ENCODE measurements around the gene RUFY4. TPM values are rescaled to one million over a fixed set of nuclear protein-coding genes. Genes with fewer than 3 reads are reported as not detected.

RUFY4 gene
- total RNA-seq, 1 donor from 2014 or later: not detected

DNA sequence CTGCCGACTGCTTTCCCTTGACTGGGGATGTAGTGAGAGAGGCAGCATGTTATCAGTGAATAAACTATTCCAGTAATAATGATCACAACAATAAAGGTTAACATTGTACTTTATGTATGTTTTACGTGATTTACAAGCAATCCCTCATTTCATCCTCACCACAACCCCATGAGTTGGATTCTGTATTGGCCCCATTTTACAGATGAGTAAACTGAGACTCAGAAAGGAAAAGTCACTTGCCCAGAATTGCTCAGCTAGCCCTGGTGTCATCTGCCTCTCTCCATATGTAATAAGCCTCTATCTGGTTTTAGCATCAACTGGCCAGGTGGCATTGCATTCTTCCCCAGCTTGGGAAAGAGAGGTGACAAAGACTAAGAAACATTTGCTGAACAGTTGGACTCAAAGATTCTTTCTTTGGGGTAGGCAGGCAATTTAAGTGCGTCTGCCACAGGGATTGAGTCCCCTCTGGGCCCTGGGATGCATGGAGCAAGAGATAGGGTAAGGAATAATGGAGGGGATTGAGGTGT is 58.9 kb downstream of the RUFY4 start:
- Mint-ChIP-seq H3K9me3 (ENCODE audit: low read depth) (peaks cover under 1% of the 10 kb centered on the region), H3K27ac (ENCODE audit: unreplicated experiment) (no peak overlapping the region), H3K36me3 (ENCODE audit: low read depth) (no peaks in the 10 kb centered on the region), H3K4me1 (ENCODE audit: low read depth) (no peaks in the 10 kb centered on the region), H3K4me3 (ENCODE audit: unreplicated experiment) (no peak overlapping the region), H3K27me3 (ENCODE audit: low read depth) (peaks cover 33% of the 10 kb centered on the region)
- TF ChIP-seq, protein P1, sequence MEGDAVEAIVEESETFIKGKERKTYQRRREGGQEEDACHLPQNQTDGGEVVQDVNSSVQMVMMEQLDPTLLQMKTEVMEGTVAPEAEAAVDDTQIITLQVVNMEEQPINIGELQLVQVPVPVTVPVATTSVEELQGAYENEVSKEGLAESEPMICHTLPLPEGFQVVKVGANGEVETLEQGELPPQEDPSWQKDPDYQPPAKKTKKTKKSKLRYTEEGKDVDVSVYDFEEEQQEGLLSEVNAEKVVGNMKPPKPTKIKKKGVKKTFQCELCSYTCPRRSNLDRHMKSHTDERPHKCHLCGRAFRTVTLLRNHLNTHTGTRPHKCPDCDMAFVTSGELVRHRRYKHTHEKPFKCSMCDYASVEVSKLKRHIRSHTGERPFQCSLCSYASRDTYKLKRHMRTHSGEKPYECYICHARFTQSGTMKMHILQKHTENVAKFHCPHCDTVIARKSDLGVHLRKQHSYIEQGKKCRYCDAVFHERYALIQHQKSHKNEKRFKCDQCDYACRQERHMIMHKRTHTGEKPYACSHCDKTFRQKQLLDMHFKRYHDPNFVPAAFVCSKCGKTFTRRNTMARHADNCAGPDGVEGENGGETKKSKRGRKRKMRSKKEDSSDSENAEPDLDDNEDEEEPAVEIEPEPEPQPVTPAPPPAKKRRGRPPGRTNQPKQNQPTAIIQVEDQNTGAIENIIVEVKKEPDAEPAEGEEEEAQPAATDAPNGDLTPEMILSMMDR (IDR thresholded peaks at IDR 0.05): no peak
- DNase-seq (ENCODE audit: low spot score): no peak

DNA sequence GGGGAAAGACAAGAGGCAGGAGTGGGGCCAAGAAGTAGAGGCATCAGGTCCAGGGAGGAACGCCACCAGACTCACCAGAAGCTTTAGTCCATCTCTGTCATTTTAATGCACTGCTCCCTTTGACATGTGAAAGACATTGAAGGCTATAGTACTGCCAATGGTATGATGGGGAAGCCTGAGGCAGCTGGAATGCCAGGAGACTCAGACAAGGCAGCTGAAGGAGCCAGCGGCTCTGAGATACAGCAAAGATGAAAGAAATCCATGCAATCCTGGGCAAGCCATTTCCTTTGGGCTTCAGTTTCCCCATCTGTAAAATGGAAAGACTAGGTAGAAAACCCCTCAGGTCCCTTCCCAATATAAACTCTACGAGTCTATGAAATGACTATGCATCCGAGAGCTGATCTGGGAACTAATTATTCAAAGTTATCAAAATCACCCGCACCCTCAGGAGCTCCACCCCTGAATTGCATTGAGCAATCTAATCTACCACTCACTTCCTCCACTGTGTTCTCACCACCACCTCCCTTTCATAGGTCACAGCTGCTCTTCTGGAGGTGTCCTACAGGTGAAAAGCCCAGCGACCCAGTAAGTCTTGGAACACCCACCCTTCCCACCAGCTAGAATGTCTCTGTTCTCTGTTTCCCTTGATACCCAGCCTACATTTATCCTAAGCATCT is 59.9 kb downstream of the RUFY4 start:
- DNase-seq (ENCODE audit: low spot score): no peak
- H3K27ac Mint-ChIP-seq (ENCODE audit: unreplicated experiment): no peak overlapping the region
- H3K27me3 Mint-ChIP-seq (ENCODE audit: low read depth): peaks cover 33% of the 10 kb centered on the region
- no peaks in the 10 kb centered on the region for H3K9me3 Mint-ChIP-seq (ENCODE audit: low read depth)
- TF ChIP-seq, protein P1 (IDR thresholded peaks at IDR 0.05): no peak
- no peaks in the 10 kb centered on the region for H3K36me3 Mint-ChIP-seq (ENCODE audit: low read depth)
- H3K4me1 Mint-ChIP-seq (ENCODE audit: low read depth): no peaks in the 10 kb centered on the region
- H3K4me3 Mint-ChIP-seq (ENCODE audit: unreplicated experiment): no peak overlapping the region

DNA sequence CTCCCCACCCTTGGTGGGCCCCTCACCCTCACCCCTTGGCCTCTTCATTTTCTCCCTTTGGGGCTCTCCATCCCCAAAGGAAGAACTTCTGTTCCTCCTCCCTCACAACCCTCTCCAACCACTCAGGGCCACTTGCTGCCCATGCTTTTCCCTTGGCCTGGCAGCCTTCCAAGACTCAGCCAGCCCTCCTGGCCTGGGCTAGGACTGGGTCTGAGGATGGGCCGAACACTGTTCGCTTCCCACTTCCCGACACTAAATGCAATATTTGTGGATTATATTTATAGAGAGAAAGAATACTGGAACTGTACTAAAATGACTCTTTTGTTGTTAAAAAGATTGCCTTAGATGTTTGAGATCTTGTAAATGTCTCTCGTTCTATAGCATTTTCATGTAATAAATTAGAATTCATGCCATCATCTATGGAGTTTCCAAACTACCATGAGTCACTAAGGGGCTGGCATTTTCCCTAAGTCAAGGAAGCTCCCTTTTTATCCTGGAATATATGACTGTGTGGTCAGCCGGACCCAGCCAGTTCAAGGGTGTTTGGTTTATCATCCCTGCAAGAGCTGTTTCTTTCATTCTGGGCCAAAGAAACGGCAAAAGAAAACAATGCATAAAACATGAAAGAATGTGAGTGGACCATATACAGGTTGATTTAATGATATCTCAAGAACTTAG is 60.5 kb downstream of the RUFY4 start:
- Mint-ChIP-seq H3K27ac (ENCODE audit: unreplicated experiment) (no peak overlapping the region), H3K4me1 (ENCODE audit: low read depth) (no peaks in the 10 kb centered on the region), H3K9me3 (ENCODE audit: low read depth) (no peaks in the 10 kb centered on the region), H3K36me3 (ENCODE audit: low read depth) (no peaks in the 10 kb centered on the region), H3K27me3 (ENCODE audit: low read depth) (peaks cover 39% of the 10 kb centered on the region), H3K4me3 (ENCODE audit: unreplicated experiment) (no peak overlapping the region)
- no peak for DNase-seq (ENCODE audit: low spot score)
- TF ChIP-seq, protein P1 (IDR thresholded peaks at IDR 0.05): no peak

DNA sequence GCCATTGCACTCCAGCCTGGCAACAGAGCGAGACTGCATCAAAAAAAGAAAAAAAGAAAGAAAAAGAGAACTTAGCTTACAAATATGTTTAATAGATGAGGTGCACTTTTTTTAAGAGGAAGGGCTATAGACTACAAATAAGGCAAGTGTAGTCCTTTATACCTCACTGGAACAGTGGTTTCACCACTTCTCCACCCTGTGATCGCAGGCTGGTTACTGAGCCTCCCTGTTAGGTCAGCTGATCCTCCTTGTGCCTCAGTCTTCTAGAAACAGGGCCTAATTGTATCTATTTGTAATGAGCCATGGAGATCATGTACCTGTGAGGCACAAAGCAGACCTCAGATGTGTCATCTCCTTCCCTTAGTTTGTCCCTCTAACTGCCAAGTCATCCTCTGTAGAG is 61.3 kb downstream of the RUFY4 start:
- H3K36me3 Mint-ChIP-seq (ENCODE audit: low read depth): no peaks in the 10 kb centered on the region
- peaks cover 39% of the 10 kb centered on the region for H3K27me3 Mint-ChIP-seq (ENCODE audit: low read depth)
- no peak for DNase-seq (ENCODE audit: low spot score)
- H3K4me3 Mint-ChIP-seq (ENCODE audit: unreplicated experiment): no peak overlapping the region
- no peak overlapping the region for H3K27ac Mint-ChIP-seq (ENCODE audit: unreplicated experiment)
- TF ChIP-seq, protein P1 (IDR thresholded peaks at IDR 0.05): no peak
- H3K9me3 Mint-ChIP-seq (ENCODE audit: low read depth): no peaks in the 10 kb centered on the region
- H3K4me1 Mint-ChIP-seq (ENCODE audit: low read depth): no peaks in the 10 kb centered on the region

DNA sequence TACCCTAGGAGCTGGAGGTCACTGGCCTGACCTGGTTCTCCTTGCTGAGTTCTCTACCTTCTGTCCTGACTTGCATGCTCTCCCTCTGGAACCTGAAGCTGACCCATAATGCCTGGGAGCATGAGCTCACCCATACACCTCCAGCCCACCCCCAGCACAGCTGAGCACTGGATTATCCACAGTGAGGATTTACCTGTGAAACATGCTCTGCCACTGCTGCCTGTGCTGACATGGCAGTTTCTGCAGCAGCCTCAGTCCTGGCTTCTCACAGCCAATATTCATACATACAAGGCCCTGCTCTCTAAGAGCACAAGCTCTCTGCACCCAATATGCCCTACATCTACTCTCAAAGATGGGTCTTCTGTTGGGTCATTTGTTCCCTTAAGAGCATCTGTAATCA is 61.8 kb downstream of the RUFY4 start:
- no peaks in the 10 kb centered on the region for H3K36me3 Mint-ChIP-seq (ENCODE audit: low read depth)
- H3K27me3 Mint-ChIP-seq (ENCODE audit: low read depth): peaks cover 39% of the 10 kb centered on the region
- TF ChIP-seq, protein P1 (IDR thresholded peaks at IDR 0.05): no peak
- H3K27ac Mint-ChIP-seq (ENCODE audit: unreplicated experiment): no peak overlapping the region
- H3K4me3 Mint-ChIP-seq (ENCODE audit: unreplicated experiment): no peak overlapping the region
- no peaks in the 10 kb centered on the region for H3K9me3 Mint-ChIP-seq (ENCODE audit: low read depth)
- no peak for DNase-seq (ENCODE audit: low spot score)
- H3K4me1 Mint-ChIP-seq (ENCODE audit: low read depth): no peaks in the 10 kb centered on the region
